Measurements from ENCODE around the gene EIF1. TPM values are rescaled to one million over a fixed set of nuclear protein-coding genes. Genes with fewer than 3 reads are reported as not detected.
"Not testable (repeated sequence)": the region's sequence is repeated elsewhere in the genome, so short reads cannot be mapped to it uniquely, and the experiment has no call there.

Gene EIF1
- total RNA-seq, 1 experiment from 2014 or later: 775 TPM

- Histone ChIP-seq H3K27ac (no peak overlapping the region), H3K27me3 (ENCODE audit: insufficient read depth, low read depth) (no peaks in the 10 kb centered on the region), H3K4me1 (replicated peaks; ENCODE audit: insufficient read depth) (no peaks in the 10 kb centered on the region), H3K4me2 (no peak overlapping the region), H3K36me3 (ENCODE audit: low read depth) (no peaks in the 10 kb centered on the region), H2AFZ (no peak overlapping the region), H3K79me2 (ENCODE audit: low read depth) (no peaks in the 10 kb centered on the region), H4K20me1 (ENCODE audit: insufficient read depth) (no peaks in the 10 kb centered on the region), H3F3A (ENCODE audit: insufficient read depth, low read depth) (0 out of 2 replicates have a peak, but pooled peaks cover 2% of the 10 kb centered on the region), H3K9me3 (ENCODE audit: insufficient read depth, low read depth) (no peaks in the 10 kb centered on the region), H3K4me3 (no peak overlapping the region), H3K9me2 (ENCODE audit: insufficient read depth) (no peaks in the 10 kb centered on the region)
- BruUV-seq (replicated peaks): no TSS peak
- DNase-seq: no peak
- intact Hi-C loops (cut with micrococcal nuclease; ENCODE audit: unreplicated experiment): no loop called here
- CTCF ChIA-PET: interaction anchor here (0.7 kb wide), 1 partner anchor 55 kb away, joined by 5 read pairs; no protein-coding TSS in a partner anchor
- POLR2A ChIA-PET (ENCODE audit: unreplicated experiment): no interaction called here
- TF ChIP-seq EZH2 (IDR thresholded peaks at IDR 0.05; ENCODE audit: low read depth): no peak
Measured at GRCh38 chr17:41639492-41640473, 48.9 kb upstream of the EIF1 start.

- DNase-seq: not testable (repeated sequence)
Measured at GRCh38 chr17:41640596-41640995, 48.1 kb upstream of the EIF1 start.

GRCh38 chr17:41642252-41643156, 46.2 kb upstream of the EIF1 start:
- intact Hi-C loops (cut with micrococcal nuclease; ENCODE audit: unreplicated experiment): no loop called here
- Histone ChIP-seq H3K4me2 (no peak overlapping the region), H3K4me1 (replicated peaks; ENCODE audit: insufficient read depth) (peaks cover 16% of the 10 kb centered on the region), H3K9me3 (ENCODE audit: insufficient read depth, low read depth) (no peaks in the 10 kb centered on the region), H3K9me2 (ENCODE audit: insufficient read depth) (no peaks in the 10 kb centered on the region), H3K27ac (no peak overlapping the region), H3F3A (ENCODE audit: insufficient read depth, low read depth) (peaks cover 9% of the 10 kb centered on the region), H2AFZ (no peak overlapping the region), H3K27me3 (ENCODE audit: insufficient read depth, low read depth) (no peaks in the 10 kb centered on the region), H3K79me2 (ENCODE audit: low read depth) (no peaks in the 10 kb centered on the region), H4K20me1 (ENCODE audit: insufficient read depth) (no peaks in the 10 kb centered on the region), H3K36me3 (ENCODE audit: low read depth) (no peaks in the 10 kb centered on the region), H3K4me3 (no peak overlapping the region)
- BruUV-seq (replicated peaks): no TSS peak
- POLR2A ChIA-PET (ENCODE audit: unreplicated experiment): no interaction called here
- CTCF ChIA-PET: no interaction called here
- DNase-seq: no peak
- TF ChIP-seq CTCF (conservative IDR thresholded peaks at IDR 0.05): no peak
- no peak for TF ChIP-seq EZH2 (IDR thresholded peaks at IDR 0.05; ENCODE audit: low read depth)

More at GRCh38 chr17:41640596-41640995, 48.1 kb upstream of the EIF1 start:
- H3K27ac ChIP-seq; H2AFZ ChIP-seq; H3K27me3 ChIP-seq (ENCODE audit: insufficient read depth, low read depth); BruUV-seq (replicated peaks); H3F3A ChIP-seq (ENCODE audit: insufficient read depth, low read depth); H3K79me2 ChIP-seq (ENCODE audit: low read depth); H3K9me2 ChIP-seq (ENCODE audit: insufficient read depth); H3K4me1 ChIP-seq (replicated peaks; ENCODE audit: insufficient read depth); H3K9me3 ChIP-seq (ENCODE audit: insufficient read depth, low read depth); H4K20me1 ChIP-seq (ENCODE audit: insufficient read depth); CTCF ChIA-PET; intact Hi-C loops (cut with micrococcal nuclease; ENCODE audit: unreplicated experiment); H3K4me2 ChIP-seq; POLR2A ChIA-PET (ENCODE audit: unreplicated experiment); H3K36me3 ChIP-seq (ENCODE audit: low read depth); H3K4me3 ChIP-seq: not testable (repeated sequence)
